Fibroblast of lung (primary cell): ENCODE results near the gene TMEM140.

Experiments
- CTCF ChIP-seq, 2 donors: IDR thresholded peaks in 1 of 2; conservative IDR thresholded peaks in 1 of 2; 1 replicate in 1 of 2; 2 replicates in 1 of 2; pipeline ENCODE4 v1.5.1; 2011 to 2012; ENCODE audit warnings: low read length in 2 of 2, control low read depth in 1 of 2, inconsistent platforms in 1 of 2, low read depth in 1 of 2, mild to moderate bottlenecking in 1 of 2
- EZH2 ChIP-seq: IDR thresholded peaks from 2 replicates; pipeline ENCODE4 v1.5.1; 2012; ENCODE audit warnings: low read length, control low read depth, mild to moderate bottlenecking; ENCODE audit errors: missing control alignments

GRCh38 chr7:135186261-135186540 lies 38.3 kb downstream of the TMEM140 start:
- TF ChIP-seq CTCF (conservative IDR thresholded peaks at IDR 0.05 in 1 of 2, IDR thresholded peaks at IDR 0.05 in 1 of 2; ENCODE audit: low read depth in 1 of 2, low read length in 2 of 2) (no peak), EZH2 (no peak)
